Measurements from ENCODE around the gene SNAPC1. TPM values are rescaled to one million over a fixed set of nuclear protein-coding genes. Genes with fewer than 3 reads are reported as not detected.

The SNAPC1 gene
- total RNA-seq, result 6.3 and 8.8 TPM in 2 replicates

GRCh38 chr14:61761959-61762786, at the start of gene SNAPC1:
SNAPC1 (plus strand) TSS chr14:61762420; CDS start chr14:61762461, 41 bp downstream.

GRCh38 chr14:61812347-61813095, 50.3 kb downstream of the SNAPC1 start, which contains the start of gene SYT16:
SYT16 (plus strand) TSS chr14:61812703.

Other genes starting within 250 kb of the SNAPC1 start
- gene HIF1A, start 66.9 kb upstream of the SNAPC1 start, total RNA-seq, result 877 and 1,466 TPM in 2 replicates
- gene SYT16, start 50.3 kb downstream of the SNAPC1 start, total RNA-seq, result 7.5 and 50.6 TPM in 2 replicates

All from placental epithelial cell (primary cell).